Measurements from ENCODE around the gene PIH1D2. TPM values are rescaled to one million over a fixed set of nuclear protein-coding genes. Genes with fewer than 3 reads are reported as not detected.

Gene PIH1D2
- total and polyA plus RNA-seq, 2 of the 8 experiments (the other 6 are each of a cell fraction or from before 2014, with no cell fraction given), result 0.53 to 0.73 TPM

DNA sequence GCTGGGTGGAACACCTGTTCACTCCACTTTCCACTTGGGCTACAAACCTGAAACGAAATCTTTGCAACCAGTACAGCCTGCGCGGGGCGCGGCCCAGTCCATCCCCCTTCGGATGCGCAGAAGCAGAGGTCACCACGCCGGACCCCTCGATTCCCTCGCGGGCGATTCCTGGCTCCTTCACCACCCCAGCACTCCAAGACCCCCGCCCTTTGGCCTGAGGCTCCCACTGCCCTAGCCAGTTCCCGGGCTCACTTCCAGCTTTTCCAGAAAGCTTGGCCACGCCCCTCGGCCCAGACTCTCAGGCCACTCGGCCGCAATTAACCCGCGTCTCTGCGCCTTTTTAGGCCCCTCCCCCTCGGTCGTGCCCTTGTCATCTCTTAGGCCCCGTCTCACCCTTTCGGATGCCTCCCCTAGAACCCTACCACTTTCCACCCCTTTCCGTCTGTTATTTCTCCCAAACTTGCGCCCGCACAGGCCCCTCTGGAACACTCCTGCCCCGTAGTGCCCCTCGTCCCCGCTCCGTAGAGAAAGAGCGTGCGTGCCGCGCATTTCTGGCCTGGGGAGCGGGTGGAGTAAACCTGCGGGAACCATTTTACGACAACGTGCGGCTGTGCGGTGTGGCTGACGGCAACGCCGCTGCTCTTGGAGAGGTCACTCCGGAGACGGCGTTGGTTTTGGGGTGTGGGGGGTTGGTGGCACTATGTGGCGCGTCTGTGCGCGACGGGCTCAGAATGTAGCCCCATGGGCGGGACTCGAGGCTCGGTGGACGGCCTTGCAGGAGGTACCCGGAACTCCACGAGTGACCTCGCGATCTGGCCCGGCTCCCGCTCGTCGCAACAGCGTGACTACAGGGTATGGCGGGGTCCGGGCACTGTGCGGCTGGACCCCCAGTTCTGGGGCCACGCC, 48.8 kb downstream of the PIH1D2 start, which contains the start of gene DLAT (continued):
- TF ChIP-seq TEAD4 (IDR thresholded peaks at IDR 0.05; ENCODE audit: low read depth, low read length) (peak; percentile 62; the same call in 1 of the 2 replicates), CEBPB (IDR thresholded peaks at IDR 0.05; ENCODE audit: low read depth, low read length) (no peak), SRF (IDR thresholded peaks at IDR 0.05; ENCODE audit: low read depth, low read length) (no peak), RAD21 (IDR thresholded peaks at IDR 0.05 in 1 of 2, conservative IDR thresholded peaks at IDR 0.05 in 1 of 2; ENCODE audit: low read depth in 2 of 2, low read length in 2 of 2) (no peak; a peak in 1 of 4 replicates), RXRA (IDR thresholded peaks at IDR 0.05; ENCODE audit: insufficient read depth, low read depth, low read length) (no peak), ASH2L (IDR thresholded peaks at IDR 0.05; ENCODE audit: low read length) (peak; percentile 97), ZNF274 (IDR thresholded peaks at IDR 0.05; ENCODE audit: borderline replicate concordance, extremely low read depth, low read length) (no peak), SIN3A (conservative IDR thresholded peaks at IDR 0.05 in 1 of 2, IDR thresholded peaks at IDR 0.05 in 1 of 2; ENCODE audit: low read depth in 1 of 2, low read length in 2 of 2) (0 out of 4 replicates have a peak, but pooled peaks have one; percentile 51 to 54), HDAC2 (IDR thresholded peaks at IDR 0.05; ENCODE audit: borderline replicate concordance in 1 of 2, low read depth in 2 of 2, low read length in 2 of 2) (peak; percentile 22 to 55; a peak in 1 of 4 replicates), HDAC6 (IDR thresholded peaks at IDR 0.05; ENCODE audit: low read depth, low read length) (no peak)
- TF ChIP-seq, protein P1, sequence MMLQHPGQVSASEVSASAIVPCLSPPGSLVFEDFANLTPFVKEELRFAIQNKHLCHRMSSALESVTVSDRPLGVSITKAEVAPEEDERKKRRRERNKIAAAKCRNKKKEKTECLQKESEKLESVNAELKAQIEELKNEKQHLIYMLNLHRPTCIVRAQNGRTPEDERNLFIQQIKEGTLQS (IDR thresholded peaks at IDR 0.05; ENCODE audit: insufficient read depth, low read depth, low read length), result peak; percentile 81

All from H1 (cell line).